ENCODE measurements around the gene ROR2.

The ROR2 gene

DNA sequence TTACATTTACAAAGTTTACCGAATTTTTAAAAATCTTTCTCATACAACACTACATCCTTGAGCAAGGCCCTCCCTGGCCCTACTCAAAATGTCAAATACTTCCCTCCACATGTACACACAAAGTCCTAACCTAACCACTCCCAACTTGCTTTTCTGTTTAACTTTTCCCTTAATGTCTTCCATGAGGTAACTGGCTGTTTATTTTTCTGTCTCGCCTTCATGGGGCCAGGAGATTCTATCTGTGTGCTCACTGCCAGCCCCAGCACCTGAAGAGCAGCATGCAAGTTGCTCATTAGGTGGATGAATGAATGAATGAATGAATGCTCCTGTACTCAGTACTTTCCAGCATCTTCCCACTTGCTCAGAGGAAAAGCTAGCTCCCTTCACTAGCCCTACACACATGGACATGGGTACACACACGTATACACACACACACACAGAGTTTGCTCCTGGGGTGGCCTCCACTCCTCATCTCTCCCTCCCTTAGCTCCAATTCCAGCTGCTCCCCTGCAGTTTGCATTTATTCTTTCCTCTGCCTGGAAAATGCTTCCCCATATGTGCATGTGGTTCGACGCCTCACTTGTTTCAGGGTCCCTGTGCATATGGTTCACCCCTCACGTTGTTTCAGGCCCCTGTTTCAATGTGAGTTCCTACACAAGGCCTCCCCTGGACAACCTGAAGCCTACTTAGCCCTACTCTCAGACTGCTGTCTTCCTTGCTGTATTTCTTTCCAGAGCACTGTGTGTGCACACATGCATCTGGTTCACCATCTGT, 165.2 kb downstream of the ROR2 start:
- Histone ChIP-seq H3K9ac (ENCODE audit: low read length) (no peak overlapping the region), H3K4me3 (ENCODE audit: low read length) (no peak overlapping the region), H3K9me3 (ENCODE audit: control insufficient read depth, low read length) (peaks cover 4% of the 10 kb centered on the region), H3K36me3 (ENCODE audit: control insufficient read depth, insufficient read depth, low read length, severe bottlenecking) (no peaks in the 10 kb centered on the region), H3K4me1 (ENCODE audit: control insufficient read depth, insufficient read depth, low read length) (no peaks in the 10 kb centered on the region), H3K27me3 (replicated peaks; ENCODE audit: control insufficient read depth, insufficient read depth, low read length) (no peaks in the 10 kb centered on the region)
- DNase-seq (ENCODE audit: low read depth) = no peak

- Histone ChIP-seq H3K36me3 (ENCODE audit: control insufficient read depth, insufficient read depth, low read length, severe bottlenecking) (no peaks in the 10 kb centered on the region), H3K27me3 (replicated peaks; ENCODE audit: control insufficient read depth, insufficient read depth, low read length) (no peaks in the 10 kb centered on the region), H3K9ac (ENCODE audit: low read length) (no peak overlapping the region), H3K4me1 (ENCODE audit: control insufficient read depth, insufficient read depth, low read length) (no peaks in the 10 kb centered on the region), H3K4me3 (ENCODE audit: low read length) (no peak overlapping the region), H3K9me3 (ENCODE audit: control insufficient read depth, low read length) (peaks cover 4% of the 10 kb centered on the region)
- DNase-seq (ENCODE audit: low read depth) = no peak
Observed at GRCh38 chr9:91783876-91784672, 166.0 kb downstream of the ROR2 start.

- H3K36me3 ChIP-seq (ENCODE audit: control insufficient read depth, insufficient read depth, low read length, severe bottlenecking) = no peaks in the 10 kb centered on the region
- no peaks in the 10 kb centered on the region for H3K27me3 ChIP-seq (replicated peaks; ENCODE audit: control insufficient read depth, insufficient read depth, low read length)
- H3K4me3 ChIP-seq (ENCODE audit: low read length) = no peak overlapping the region
- H3K9me3 ChIP-seq (ENCODE audit: control insufficient read depth, low read length) = peaks cover 4% of the 10 kb centered on the region
- H3K9ac ChIP-seq (ENCODE audit: low read length) = no peak overlapping the region
- no peaks in the 10 kb centered on the region for H3K4me1 ChIP-seq (ENCODE audit: control insufficient read depth, insufficient read depth, low read length)
- no peak for DNase-seq (ENCODE audit: low read depth)
Observed at GRCh38 chr9:91783411-91783810, 166.6 kb downstream of the ROR2 start.

GRCh38 chr9:91782708-91783214, 167.3 kb downstream of the ROR2 start:
- peaks cover 5% of the 10 kb centered on the region for H3K4me1 ChIP-seq (ENCODE audit: control insufficient read depth, insufficient read depth, low read length)
- no peaks in the 10 kb centered on the region for H3K27me3 ChIP-seq (replicated peaks; ENCODE audit: control insufficient read depth, insufficient read depth, low read length)
- H3K36me3 ChIP-seq (ENCODE audit: control insufficient read depth, insufficient read depth, low read length, severe bottlenecking) = no peaks in the 10 kb centered on the region
- no peaks in the 10 kb centered on the region for H3K9me3 ChIP-seq (ENCODE audit: control insufficient read depth, low read length)
- H3K9ac ChIP-seq (ENCODE audit: low read length) = no peak overlapping the region
- H3K4me3 ChIP-seq (ENCODE audit: low read length) = no peak overlapping the region
- DNase-seq (ENCODE audit: low read depth) = no peak

GRCh38 chr9:91781906-91782305, 168.1 kb downstream of the ROR2 start:
- H3K9me3 ChIP-seq (ENCODE audit: control insufficient read depth, low read length) = no peaks in the 10 kb centered on the region
- H3K4me3 ChIP-seq (ENCODE audit: low read length) = no peak overlapping the region
- no peak overlapping the region for H3K9ac ChIP-seq (ENCODE audit: low read length)
- H3K36me3 ChIP-seq (ENCODE audit: control insufficient read depth, insufficient read depth, low read length, severe bottlenecking) = no peaks in the 10 kb centered on the region
- no peak for DNase-seq (ENCODE audit: low read depth)
- H3K4me1 ChIP-seq (ENCODE audit: control insufficient read depth, insufficient read depth, low read length) = peaks cover 13% of the 10 kb centered on the region
- H3K27me3 ChIP-seq (replicated peaks; ENCODE audit: control insufficient read depth, insufficient read depth, low read length) = no peaks in the 10 kb centered on the region

- Histone ChIP-seq H3K9me3 (ENCODE audit: control insufficient read depth, low read length) (no peaks in the 10 kb centered on the region), H3K4me1 (ENCODE audit: control insufficient read depth, insufficient read depth, low read length) (peaks cover 21% of the 10 kb centered on the region), H3K4me3 (ENCODE audit: low read length) (no peak overlapping the region), H3K36me3 (ENCODE audit: control insufficient read depth, insufficient read depth, low read length, severe bottlenecking) (no peaks in the 10 kb centered on the region), H3K27me3 (replicated peaks; ENCODE audit: control insufficient read depth, insufficient read depth, low read length) (no peaks in the 10 kb centered on the region), H3K9ac (ENCODE audit: low read length) (no peak overlapping the region)
- no peak for DNase-seq (ENCODE audit: low read depth)
Observed at GRCh38 chr9:91781116-91781515, 168.9 kb downstream of the ROR2 start.

DNA sequence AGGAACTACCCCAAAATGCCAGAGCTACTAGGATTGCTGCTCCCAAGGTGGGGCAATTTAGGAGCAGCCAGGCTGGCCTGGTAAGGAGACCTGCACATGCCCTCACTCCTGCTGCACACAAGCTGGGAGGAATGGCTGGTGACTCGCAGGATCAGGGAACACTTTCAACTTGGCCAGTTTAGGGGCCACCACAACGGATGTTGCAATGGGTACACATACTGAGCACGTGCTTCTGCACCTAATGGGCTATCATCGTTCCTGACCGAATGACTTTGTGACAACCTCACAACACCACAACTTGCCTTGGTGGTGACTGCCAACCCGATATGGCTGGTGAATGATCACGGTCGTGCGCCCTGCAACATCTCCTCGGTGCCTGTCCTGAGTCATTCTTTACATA, 172.0 kb downstream of the ROR2 start:
- H3K4me3 ChIP-seq (ENCODE audit: low read length) = no peak overlapping the region
- H3K4me1 ChIP-seq (ENCODE audit: control insufficient read depth, insufficient read depth, low read length) = peaks cover 27% of the 10 kb centered on the region
- no peak overlapping the region for H3K9ac ChIP-seq (ENCODE audit: low read length)
- peak; percentile 10 for DNase-seq (ENCODE audit: low read depth)
- no peaks in the 10 kb centered on the region for H3K36me3 ChIP-seq (ENCODE audit: control insufficient read depth, insufficient read depth, low read length, severe bottlenecking)
- no peaks in the 10 kb centered on the region for H3K27me3 ChIP-seq (replicated peaks; ENCODE audit: control insufficient read depth, insufficient read depth, low read length)
- H3K9me3 ChIP-seq (ENCODE audit: control insufficient read depth, low read length) = no peaks in the 10 kb centered on the region

- Histone ChIP-seq H3K27me3 (replicated peaks; ENCODE audit: control insufficient read depth, insufficient read depth, low read length) (no peaks in the 10 kb centered on the region), H3K9me3 (ENCODE audit: control insufficient read depth, low read length) (no peaks in the 10 kb centered on the region), H3K36me3 (ENCODE audit: control insufficient read depth, insufficient read depth, low read length, severe bottlenecking) (no peaks in the 10 kb centered on the region), H3K4me1 (ENCODE audit: control insufficient read depth, insufficient read depth, low read length) (peaks cover 27% of the 10 kb centered on the region), H3K4me3 (ENCODE audit: low read length) (peak overlapping the region; percentile 49), H3K9ac (ENCODE audit: low read length) (peak overlapping the region; percentile 33)
- peak; percentile 86 for DNase-seq (ENCODE audit: low read depth)
Observed at GRCh38 chr9:91777292-91777830, 172.7 kb downstream of the ROR2 start.

DNA sequence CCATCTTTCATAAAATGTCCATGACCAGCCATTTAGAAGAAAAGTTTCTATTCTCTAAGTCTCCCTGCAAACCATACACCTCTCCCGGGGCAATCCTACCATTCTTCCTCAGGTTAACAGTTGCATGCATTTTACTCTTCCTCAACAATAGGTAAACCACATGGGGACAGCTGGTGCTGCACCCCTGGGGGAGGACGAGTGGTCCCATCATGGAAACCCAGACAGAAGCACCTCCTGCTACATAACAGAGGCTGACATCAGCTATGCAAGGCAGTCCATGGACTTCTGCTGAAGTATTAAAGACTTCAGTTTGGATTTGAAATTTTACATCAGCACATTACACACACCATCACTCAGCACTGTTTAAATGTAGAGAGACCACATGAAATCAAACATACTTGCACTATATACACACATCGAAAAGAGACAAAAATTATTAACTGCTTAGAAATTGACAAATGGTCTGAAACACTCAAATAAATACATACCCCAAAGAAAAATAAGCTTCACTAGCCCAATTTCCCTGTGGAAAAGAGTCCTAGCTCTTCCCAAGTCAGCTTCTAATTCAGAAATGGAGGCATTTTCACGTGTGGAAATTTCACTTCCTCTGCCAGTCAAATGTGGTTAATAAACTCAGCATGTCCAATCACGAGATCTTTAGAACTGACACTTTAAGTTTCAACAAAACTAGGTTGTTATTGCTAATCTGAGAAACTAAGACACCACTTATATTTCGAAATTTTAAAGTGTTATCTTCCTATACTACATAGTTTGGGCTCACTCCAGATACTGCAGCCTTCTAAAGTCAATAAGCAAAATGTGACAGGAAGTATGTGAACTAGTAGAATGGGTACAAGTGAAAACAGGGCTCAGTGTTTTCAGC, 173.4 kb downstream of the ROR2 start:
- Histone ChIP-seq H3K9ac (ENCODE audit: low read length) (peak overlapping the region; percentile 33), H3K36me3 (ENCODE audit: control insufficient read depth, insufficient read depth, low read length, severe bottlenecking) (no peaks in the 10 kb centered on the region), H3K9me3 (ENCODE audit: control insufficient read depth, low read length) (no peaks in the 10 kb centered on the region), H3K27me3 (replicated peaks; ENCODE audit: control insufficient read depth, insufficient read depth, low read length) (no peaks in the 10 kb centered on the region), H3K4me3 (ENCODE audit: low read length) (peak overlapping the region; percentile 49), H3K4me1 (ENCODE audit: control insufficient read depth, insufficient read depth, low read length) (peaks cover 33% of the 10 kb centered on the region)
- peak; percentile 62 for DNase-seq (ENCODE audit: low read depth)

- Histone ChIP-seq H3K4me1 (ENCODE audit: control insufficient read depth, insufficient read depth, low read length) (peaks cover 42% of the 10 kb centered on the region), H3K9ac (ENCODE audit: low read length) (no peak overlapping the region), H3K4me3 (ENCODE audit: low read length) (no peak overlapping the region), H3K9me3 (ENCODE audit: control insufficient read depth, low read length) (no peaks in the 10 kb centered on the region), H3K36me3 (ENCODE audit: control insufficient read depth, insufficient read depth, low read length, severe bottlenecking) (no peaks in the 10 kb centered on the region), H3K27me3 (replicated peaks; ENCODE audit: control insufficient read depth, insufficient read depth, low read length) (no peaks in the 10 kb centered on the region)
- DNase-seq (ENCODE audit: low read depth) = no peak
Observed at GRCh38 chr9:91775708-91776028, 174.4 kb downstream of the ROR2 start.

Measured in adipocyte (in vitro differentiated cells).